ENCODE data around the gene JHY.

JHY gene

DNA sequence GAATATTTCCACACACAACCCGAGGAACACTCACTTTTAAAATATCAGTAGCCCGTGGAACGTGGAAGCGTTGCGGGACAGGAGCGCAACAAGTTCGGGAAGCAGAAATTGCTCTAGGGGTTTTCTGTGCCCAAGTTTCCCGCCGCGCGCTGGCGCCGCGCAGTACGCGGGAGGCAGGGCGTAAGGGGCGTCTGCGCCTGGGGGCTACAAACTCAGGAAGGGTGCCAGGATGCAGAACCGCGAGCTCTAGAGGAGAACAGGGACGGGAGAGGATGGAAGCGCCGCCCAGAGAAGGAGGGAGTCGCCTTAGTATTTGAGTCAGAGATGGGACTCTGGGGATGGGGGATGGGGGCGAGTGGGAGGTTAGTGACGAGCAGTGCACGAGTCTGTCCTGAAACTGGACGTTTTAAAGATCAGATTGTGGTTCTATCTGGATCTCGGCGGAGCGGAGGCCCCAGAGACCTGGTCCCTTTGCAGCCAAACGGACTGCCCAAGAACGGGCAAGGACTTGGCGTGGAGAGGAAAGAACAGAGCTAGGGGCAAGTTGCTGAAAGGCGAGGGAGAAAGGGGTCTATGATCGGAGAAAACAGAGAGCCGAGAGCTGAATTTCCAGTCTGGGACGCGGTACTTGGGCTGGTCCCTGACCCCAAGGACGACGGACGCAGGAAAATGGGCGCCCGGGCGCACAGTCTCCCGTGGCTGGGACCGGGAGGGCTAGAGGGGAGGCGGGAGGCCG lies 94.3 kb downstream of the JHY start:
- no peak for DNase-seq (ENCODE audit: low read depth)
- no peak overlapping the region for H3K4me3 ChIP-seq (ENCODE audit: low read depth, low read length)
- TF ChIP-seq, protein P1, sequence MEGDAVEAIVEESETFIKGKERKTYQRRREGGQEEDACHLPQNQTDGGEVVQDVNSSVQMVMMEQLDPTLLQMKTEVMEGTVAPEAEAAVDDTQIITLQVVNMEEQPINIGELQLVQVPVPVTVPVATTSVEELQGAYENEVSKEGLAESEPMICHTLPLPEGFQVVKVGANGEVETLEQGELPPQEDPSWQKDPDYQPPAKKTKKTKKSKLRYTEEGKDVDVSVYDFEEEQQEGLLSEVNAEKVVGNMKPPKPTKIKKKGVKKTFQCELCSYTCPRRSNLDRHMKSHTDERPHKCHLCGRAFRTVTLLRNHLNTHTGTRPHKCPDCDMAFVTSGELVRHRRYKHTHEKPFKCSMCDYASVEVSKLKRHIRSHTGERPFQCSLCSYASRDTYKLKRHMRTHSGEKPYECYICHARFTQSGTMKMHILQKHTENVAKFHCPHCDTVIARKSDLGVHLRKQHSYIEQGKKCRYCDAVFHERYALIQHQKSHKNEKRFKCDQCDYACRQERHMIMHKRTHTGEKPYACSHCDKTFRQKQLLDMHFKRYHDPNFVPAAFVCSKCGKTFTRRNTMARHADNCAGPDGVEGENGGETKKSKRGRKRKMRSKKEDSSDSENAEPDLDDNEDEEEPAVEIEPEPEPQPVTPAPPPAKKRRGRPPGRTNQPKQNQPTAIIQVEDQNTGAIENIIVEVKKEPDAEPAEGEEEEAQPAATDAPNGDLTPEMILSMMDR (IDR thresholded peaks at IDR 0.05; ENCODE audit: insufficient read depth, low read depth, low read length, missing control alignments) = no peak

DNA sequence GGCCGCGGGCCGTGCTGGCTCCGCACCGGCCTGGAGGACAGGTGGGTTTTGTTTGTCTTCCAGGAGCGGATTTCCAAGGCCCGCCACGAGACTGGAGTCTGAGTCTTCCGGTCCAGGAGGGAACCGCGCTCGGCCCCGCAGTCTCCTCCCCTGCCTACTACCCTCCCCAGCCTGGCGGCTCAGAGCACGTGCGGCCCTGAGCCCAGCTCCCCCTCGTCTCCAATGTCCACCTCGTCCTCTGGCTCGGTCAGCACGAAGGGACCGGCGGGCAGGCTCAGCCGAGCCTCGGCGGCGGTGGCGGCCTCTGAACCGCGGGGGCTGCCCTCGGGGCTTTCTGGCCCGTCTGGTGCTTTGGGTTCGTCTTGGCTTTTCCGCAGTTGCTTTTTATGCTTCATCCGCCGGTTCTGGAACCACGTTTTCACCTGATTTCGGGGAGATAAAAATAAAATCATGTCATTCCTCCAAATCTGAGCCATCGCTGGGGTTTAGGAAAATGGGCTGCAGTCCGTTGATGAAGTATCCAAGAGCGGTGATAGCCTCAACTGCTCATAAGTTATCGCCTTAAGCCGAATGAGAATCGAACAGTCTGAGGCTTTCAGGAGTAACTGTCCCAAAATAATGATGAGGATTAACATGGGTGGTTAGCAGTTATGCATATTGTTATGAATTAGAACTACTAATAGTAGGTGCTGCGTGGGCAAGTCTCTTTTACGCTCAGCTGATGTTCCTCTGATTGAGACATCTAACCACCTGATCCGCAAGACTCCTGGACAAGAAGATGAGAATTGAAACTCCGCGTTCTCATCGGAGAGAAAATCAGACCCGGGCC lies 95.1 kb downstream of the JHY start:
- no peak for DNase-seq (ENCODE audit: low read depth)
- H3K4me3 ChIP-seq (ENCODE audit: low read depth, low read length) = no peak overlapping the region
- TF ChIP-seq, protein P1 (IDR thresholded peaks at IDR 0.05; ENCODE audit: insufficient read depth, low read depth, low read length, missing control alignments) = no peak

DNA sequence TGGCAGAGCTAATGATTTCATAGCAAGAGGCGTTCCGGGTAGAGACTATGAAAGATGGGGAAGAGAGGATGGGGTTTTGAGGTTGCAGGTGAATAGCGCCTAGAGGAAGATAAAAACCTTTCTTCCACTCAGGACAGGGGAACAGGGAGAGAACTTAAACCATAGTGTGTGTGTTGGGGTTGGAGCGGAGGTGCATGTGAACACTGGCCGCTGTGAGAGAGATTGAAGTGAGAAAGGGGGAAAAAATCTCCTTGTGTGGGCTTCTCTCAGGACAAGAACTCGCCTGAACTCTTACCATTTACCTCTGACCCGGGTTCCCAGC lies 95.7 kb downstream of the JHY start:
- DNase-seq (ENCODE audit: low read depth) = no peak
- H3K4me3 ChIP-seq (ENCODE audit: low read depth, low read length) = no peak overlapping the region
- TF ChIP-seq, protein P1 (IDR thresholded peaks at IDR 0.05; ENCODE audit: insufficient read depth, low read depth, low read length, missing control alignments) = no peak

DNA sequence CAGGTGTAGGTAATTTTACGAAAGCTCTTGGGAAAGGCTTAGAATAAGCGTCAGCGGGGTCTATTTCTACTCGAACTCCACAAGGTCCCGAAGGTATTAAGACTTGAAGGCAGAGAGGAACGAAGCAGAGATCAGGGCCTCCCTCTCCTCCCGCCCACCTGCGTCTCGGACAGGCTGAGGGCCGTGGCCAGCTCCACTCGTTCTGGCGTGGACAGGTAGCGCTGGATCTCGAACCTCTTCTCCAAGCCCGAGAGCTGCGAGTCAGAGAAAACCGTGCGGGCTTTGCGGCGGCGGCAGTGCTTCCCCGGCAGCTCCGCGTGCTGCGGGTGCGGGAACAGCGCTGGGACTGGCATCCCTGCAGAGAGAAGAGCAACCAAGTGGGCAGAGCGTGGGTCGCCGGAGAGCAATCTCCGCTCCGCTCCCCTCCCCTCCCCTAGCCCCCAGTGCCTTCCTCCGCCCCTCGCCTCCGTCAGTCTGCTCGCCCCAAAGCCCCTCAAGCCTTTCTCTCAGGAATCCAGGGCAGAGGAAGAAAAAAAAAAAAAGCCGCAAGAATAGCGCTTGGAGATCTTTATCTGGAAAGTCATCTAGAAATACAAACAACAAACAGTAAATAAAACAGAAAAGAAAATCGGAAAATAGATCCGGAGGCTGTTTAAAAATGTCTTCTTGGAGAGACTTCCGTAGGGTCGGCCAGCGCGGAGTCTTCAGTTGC lies 96.7 kb downstream of the JHY start:
- TF ChIP-seq, protein P1 (IDR thresholded peaks at IDR 0.05; ENCODE audit: insufficient read depth, low read depth, low read length, missing control alignments) = no peak
- no peak for DNase-seq (ENCODE audit: low read depth)
- no peak overlapping the region for H3K4me3 ChIP-seq (ENCODE audit: low read depth, low read length)

DNA sequence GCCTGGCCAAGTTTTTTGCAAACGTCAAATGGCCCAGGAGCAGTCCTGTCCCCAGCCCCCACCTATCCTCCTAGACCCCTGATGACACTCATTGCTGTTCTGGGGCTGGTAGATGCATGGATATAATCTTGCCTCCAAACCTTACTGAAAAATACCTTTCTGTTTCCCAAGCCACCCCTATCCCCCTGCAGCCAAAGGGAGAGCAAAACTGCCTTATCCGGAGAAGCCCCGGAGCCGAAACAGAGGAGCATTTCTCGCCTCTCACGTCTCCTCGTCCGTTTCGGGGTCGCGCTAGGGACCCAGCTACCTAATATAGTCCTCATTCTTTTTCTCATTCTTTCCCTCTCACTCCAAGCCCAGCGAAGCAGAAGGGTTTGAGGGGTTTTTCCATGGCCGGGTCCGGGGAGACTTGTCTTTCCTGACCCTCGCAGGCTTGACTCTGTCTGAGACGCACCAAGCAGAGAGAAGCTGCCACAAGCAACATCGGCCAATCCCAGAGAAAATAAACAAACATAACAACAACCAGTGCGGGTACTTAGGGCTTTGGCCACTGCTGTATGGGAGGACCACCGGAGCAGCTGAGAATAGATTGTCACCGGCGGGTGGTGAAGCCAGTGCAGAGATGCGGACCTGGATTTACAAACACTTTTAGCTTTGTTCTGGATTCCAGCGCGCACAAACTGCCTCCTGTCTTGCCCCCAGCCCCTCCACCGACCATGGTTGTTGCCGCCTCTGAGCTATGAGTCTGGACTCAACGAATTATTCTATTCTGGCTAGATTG lies 97.4 kb downstream of the JHY start:
- H3K4me3 ChIP-seq (ENCODE audit: low read depth, low read length) = no peak overlapping the region
- no peak for DNase-seq (ENCODE audit: low read depth)
- TF ChIP-seq, protein P1 (IDR thresholded peaks at IDR 0.05; ENCODE audit: insufficient read depth, low read depth, low read length, missing control alignments) = no peak

Measured in GM12865 (cell line).